Liver (tissue), 9 donors: ENCODE results near the gene ARIH2. TPM values are rescaled to one million over a fixed set of nuclear protein-coding genes. Genes with fewer than 3 reads are reported as not detected.

Experiments used
- DNase-seq: peaks from one replicate; pipeline ENCODE4 v3.0.0-alpha.2; 2017; ENCODE audit warnings: low spot score
- H3K27ac ChIP-seq, 2 donors: one replicate each; pipeline ENCODE4 v1.7.0; 2013; ENCODE audit warnings: inconsistent platforms in 2 of 2, low read length in 2 of 2, control low read depth in 1 of 2, low read depth in 1 of 2, mild to moderate bottlenecking in 1 of 2
- H3K27me3 ChIP-seq, 4 donors: one replicate each; pipeline versions ENCODE4 v1.6.1 to v1.7.0; 2013; ENCODE audit warnings: low read length in 3 of 4, inconsistent platforms in 1 of 4, mild to moderate bottlenecking in 1 of 4, moderate library complexity in 1 of 4; ENCODE audit not compliant: control insufficient read depth in 4 of 4, insufficient read depth in 4 of 4
- H3K36me3 ChIP-seq, 4 donors: one replicate each; pipeline versions ENCODE4 v1.6.1 to v1.7.0; 2013; ENCODE audit warnings: low read length in 3 of 4, mild to moderate bottlenecking in 3 of 4, low read depth in 1 of 4, moderate library complexity in 1 of 4; ENCODE audit not compliant: control insufficient read depth in 4 of 4, insufficient read depth in 3 of 4
- H3K4me1 ChIP-seq, 4 donors: one replicate each; pipeline versions ENCODE4 v1.6.1 to v1.7.0; 2013; ENCODE audit warnings: low read length in 3 of 4, mild to moderate bottlenecking in 3 of 4, moderate library complexity in 1 of 4; ENCODE audit not compliant: control insufficient read depth in 4 of 4, insufficient read depth in 4 of 4
- H3K4me3 ChIP-seq, 3 donors: one replicate each; pipeline versions ENCODE4 v1.6.1 to v1.7.0; 2013; ENCODE audit warnings: low read length in 3 of 3, control low read depth in 1 of 3, low read depth in 1 of 3, mild to moderate bottlenecking in 1 of 3
- H3K9ac ChIP-seq, 2 donors: one replicate each; pipeline ENCODE4 v1.7.0; 2013; ENCODE audit warnings: low read length in 2 of 2, mild to moderate bottlenecking in 2 of 2, moderate library complexity in 2 of 2, control low read depth in 1 of 2, low read depth in 1 of 2
- H3K9me3 ChIP-seq, 4 donors: one replicate each; pipeline versions ENCODE4 v1.6.1 to v1.7.0; 2013; ENCODE audit warnings: low read length in 3 of 4; ENCODE audit not compliant: control insufficient read depth in 4 of 4
- CTCF ChIP-seq: fragments of 150-350 bp; IDR thresholded peaks from 2 replicates; pipeline ENCODE4 v1.5.1; 2017; ENCODE audit warnings: improper control_type of control experiment, low read depth, low read length; ENCODE audit not compliant: missing input control
- EGR1 ChIP-seq, 2 donors: IDR thresholded peaks; 2 replicates each; pipeline ENCODE4 v1.6.1; 2016 to 2018; ENCODE audit warnings: antibody characterized with exemption in 2 of 2, low read depth in 2 of 2
- FOXA1 ChIP-seq: IDR thresholded peaks from 2 replicates; pipeline ENCODE4 v1.6.1; 2016; ENCODE audit warnings: antibody characterized with exemption
- FOXA2 ChIP-seq: IDR thresholded peaks from 2 replicates; pipeline ENCODE4 v1.6.1; 2016; ENCODE audit warnings: antibody characterized with exemption
- GABPA ChIP-seq, 2 donors: IDR thresholded peaks in 1 of 2; conservative IDR thresholded peaks in 1 of 2; 2 replicates each; pipeline ENCODE4 v1.6.1; 2016; ENCODE audit warnings: antibody characterized with exemption in 2 of 2, mild to moderate bottlenecking in 1 of 2, moderate library complexity in 1 of 2
- HNF4A ChIP-seq, 2 donors: conservative IDR thresholded peaks; 2 replicates each; pipeline ENCODE4 v1.6.1; 2016; ENCODE audit warnings: antibody characterized with exemption in 2 of 2, mild to moderate bottlenecking in 2 of 2
- HNF4G ChIP-seq: IDR thresholded peaks from 2 replicates; pipeline ENCODE4 v1.6.1; 2016; ENCODE audit warnings: antibody characterized with exemption
- JUND ChIP-seq, 2 donors: IDR thresholded peaks; 2 replicates each; pipeline ENCODE4 v1.6.1; 2016; ENCODE audit warnings: antibody characterized with exemption in 2 of 2
- MAX ChIP-seq: IDR thresholded peaks from 2 replicates; pipeline ENCODE4 v1.6.1; 2016; ENCODE audit warnings: antibody characterized with exemption
- NR2F2 ChIP-seq: IDR thresholded peaks from 2 replicates; pipeline ENCODE4 v1.6.1; 2016; ENCODE audit warnings: antibody characterized with exemption
- RAD21 ChIP-seq, 2 donors: IDR thresholded peaks; 2 replicates each; pipeline ENCODE4 v1.6.1; 2016; ENCODE audit warnings: antibody characterized with exemption in 2 of 2, mild to moderate bottlenecking in 2 of 2
- RXRA ChIP-seq, 2 donors: IDR thresholded peaks; 2 replicates each; pipeline ENCODE4 v1.6.1; 2017 to 2018; ENCODE audit warnings: antibody characterized with exemption in 2 of 2, mild to moderate bottlenecking in 1 of 2
- SP1 ChIP-seq: IDR thresholded peaks from 2 replicates; pipeline ENCODE4 v1.6.1; 2018; ENCODE audit warnings: antibody characterized with exemption, mild to moderate bottlenecking
- TAF1 ChIP-seq: conservative IDR thresholded peaks from 2 replicates; pipeline ENCODE4 v1.6.1; 2016; ENCODE audit warnings: antibody characterized with exemption, mild to moderate bottlenecking
- YY1 ChIP-seq: IDR thresholded peaks from 2 replicates; pipeline ENCODE4 v1.6.1; 2016; ENCODE audit warnings: antibody characterized with exemption, mild to moderate bottlenecking
- ZBTB33 ChIP-seq: IDR thresholded peaks from 2 replicates; pipeline ENCODE4 v1.6.1; 2016; ENCODE audit warnings: antibody characterized with exemption
- WGBS: extraction: QIAGEN DNeasy Blood & Tissue Kit; methylation state at CpG from one replicate; pipeline ENCODE4 v1.1.7; 2013; 5-methylcytosine and 5-hydroxymethylcytosine counted together
- polyA plus RNA-seq, 2 donors: library from polyadenylated mRNA; stranded (reverse) in 1 of 2; unstranded in 1 of 2; fragments of 200-250 nt in 1 of 2; fragments of >200 nt in 1 of 2; fragmentation: Nextera tagmentation in 1 of 2; extraction: Ambion mirVana in 1 of 2; gene quantifications; one replicate each; pipeline versions ENCODE4 v1.2.1 to v1.2.3, GENCODE V29; 2013 to 2015
- total RNA-seq, 2 donors: library from RNA; depleted of rRNA; stranded (reverse); fragments of >200 nt; gene quantifications; one replicate each; pipeline ENCODE4 v1.2.3, GENCODE V29; 2014
- TF ChIP-seq, protein P1 (sequence below): IDR thresholded peaks from 2 replicates; pipeline ENCODE4 v1.6.1; 2016; ENCODE audit warnings: antibody characterized with exemption
- TF ChIP-seq, protein P2 (sequence below): IDR thresholded peaks from 2 replicates; pipeline ENCODE4 v1.6.1; 2016; ENCODE audit warnings: antibody characterized with exemption, mild to moderate bottlenecking
- donor health status: healthy.
- donor health status: healthy.
- donor health status: healthy.
- donor health status: healthy.
- donor health status: healthy.

Gene ARIH2
- total and polyA plus RNA-seq, 4 donors = 24.8 to 63.5 (median 31.0) TPM

- H3K36me3 ChIP-seq = peaks cover 12 to 38% (median 28%) of the 10 kb centered on the region in 4 donors
- no peak overlapping the region for H3K4me3 ChIP-seq
- WGBS = 92% methylated on average over 2 of the region's 2 CpGs
- TF ChIP-seq, protein P1, sequence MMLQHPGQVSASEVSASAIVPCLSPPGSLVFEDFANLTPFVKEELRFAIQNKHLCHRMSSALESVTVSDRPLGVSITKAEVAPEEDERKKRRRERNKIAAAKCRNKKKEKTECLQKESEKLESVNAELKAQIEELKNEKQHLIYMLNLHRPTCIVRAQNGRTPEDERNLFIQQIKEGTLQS = no peak
- TF ChIP-seq FOXA2 = no peak
- DNase-seq = no peak
- H3K4me1 ChIP-seq = no peaks in the 10 kb centered on the region
- no peak overlapping the region for H3K27ac ChIP-seq
- no peak overlapping the region for H3K9ac ChIP-seq
- H3K9me3 ChIP-seq = no peaks in the 10 kb centered on the region
- H3K27me3 ChIP-seq = no peaks in the 10 kb centered on the region
These were observed 44.9 kb downstream of the ARIH2 start for GRCh38 chr3:48963591-48963990.

DNA sequence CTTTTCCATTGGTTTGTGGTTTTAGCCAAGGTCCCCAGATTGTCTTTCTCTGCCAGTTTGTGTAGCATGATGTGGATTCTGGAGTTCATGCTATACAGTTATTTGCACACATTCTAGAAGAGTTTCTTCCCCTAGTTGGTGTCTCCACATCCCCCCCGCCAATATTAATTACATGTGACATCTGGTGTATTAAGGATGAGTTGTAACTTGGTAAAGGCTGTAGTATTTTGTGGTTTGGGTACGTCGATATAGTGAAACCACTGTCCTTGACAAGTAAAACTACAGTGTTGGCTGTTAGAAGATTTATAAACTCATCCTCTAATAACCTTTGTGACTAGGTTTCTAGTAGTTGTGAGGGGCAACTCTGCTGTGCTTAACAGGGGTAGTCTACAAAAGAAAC lies 47.7 kb downstream of the ARIH2 start:
- TF ChIP-seq EGR1 (IDR thresholded peaks at IDR 0.05; ENCODE audit: low read depth in 2 of 2) (no peak), RAD21 (IDR thresholded peaks at IDR 0.05) (no peak)
- DNase-seq = no peak
- Histone ChIP-seq H3K9me3 (no peaks in the 10 kb centered on the region), H3K4me1 (no peaks in the 10 kb centered on the region), H3K36me3 (peaks cover 22 to 57% (median 45%) of the 10 kb centered on the region in 4 donors), H3K4me3 (no peak overlapping the region), H3K9ac (no peak overlapping the region), H3K27me3 (no peaks in the 10 kb centered on the region), H3K27ac (no peak overlapping the region)
- WGBS = 88% methylated on average over 3 of the region's 3 CpGs

DNA sequence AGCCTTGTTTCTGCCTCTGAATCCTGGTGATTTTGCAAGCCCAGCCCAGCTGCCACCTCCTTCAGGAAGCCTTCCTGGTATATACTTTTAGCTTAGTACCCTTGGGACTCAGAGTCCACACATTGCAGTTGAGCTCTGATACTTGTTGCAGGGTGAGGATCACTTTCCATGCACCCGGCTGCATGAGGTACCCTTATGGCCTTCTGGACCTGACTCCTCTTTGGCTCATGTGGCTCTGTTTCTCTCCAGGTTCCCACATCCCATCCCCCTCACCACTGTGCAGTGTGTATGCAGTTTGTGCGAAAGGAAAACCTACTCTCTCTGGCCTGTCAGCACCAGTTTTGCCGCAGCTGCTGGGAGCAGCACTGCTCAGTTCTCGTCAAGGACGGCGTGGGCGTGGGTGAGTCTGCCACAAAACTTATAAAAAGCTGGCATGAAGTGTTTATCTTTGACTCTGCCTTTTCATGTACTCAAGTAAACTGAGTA lies 48.3 kb downstream of the ARIH2 start:
- Histone ChIP-seq H3K36me3 (peaks cover 23 to 62% (median 49%) of the 10 kb centered on the region in 4 donors), H3K4me3 (no peak overlapping the region), H3K27ac (no peak overlapping the region), H3K4me1 (no peaks in the 10 kb centered on the region), H3K9me3 (no peaks in the 10 kb centered on the region), H3K27me3 (no peaks in the 10 kb centered on the region), H3K9ac (no peak overlapping the region)
- TF ChIP-seq FOXA1 (no peak), TAF1 (no peak), CTCF (no peak), HNF4A (conservative IDR thresholded peaks at IDR 0.05) (no peak), ZBTB33 (no peak), SP1 (no peak), RAD21 (IDR thresholded peaks at IDR 0.05) (no peak), FOXA2 (no peak), YY1 (no peak), JUND (IDR thresholded peaks at IDR 0.05) (no peak), HNF4G (no peak), RXRA (IDR thresholded peaks at IDR 0.05) (no peak), NR2F2 (no peak), GABPA (IDR thresholded peaks at IDR 0.05 in 1 of 2, conservative IDR thresholded peaks at IDR 0.05 in 1 of 2) (no peak), MAX (no peak)
- TF ChIP-seq, protein P1 = no peak
- TF ChIP-seq, protein P2, sequence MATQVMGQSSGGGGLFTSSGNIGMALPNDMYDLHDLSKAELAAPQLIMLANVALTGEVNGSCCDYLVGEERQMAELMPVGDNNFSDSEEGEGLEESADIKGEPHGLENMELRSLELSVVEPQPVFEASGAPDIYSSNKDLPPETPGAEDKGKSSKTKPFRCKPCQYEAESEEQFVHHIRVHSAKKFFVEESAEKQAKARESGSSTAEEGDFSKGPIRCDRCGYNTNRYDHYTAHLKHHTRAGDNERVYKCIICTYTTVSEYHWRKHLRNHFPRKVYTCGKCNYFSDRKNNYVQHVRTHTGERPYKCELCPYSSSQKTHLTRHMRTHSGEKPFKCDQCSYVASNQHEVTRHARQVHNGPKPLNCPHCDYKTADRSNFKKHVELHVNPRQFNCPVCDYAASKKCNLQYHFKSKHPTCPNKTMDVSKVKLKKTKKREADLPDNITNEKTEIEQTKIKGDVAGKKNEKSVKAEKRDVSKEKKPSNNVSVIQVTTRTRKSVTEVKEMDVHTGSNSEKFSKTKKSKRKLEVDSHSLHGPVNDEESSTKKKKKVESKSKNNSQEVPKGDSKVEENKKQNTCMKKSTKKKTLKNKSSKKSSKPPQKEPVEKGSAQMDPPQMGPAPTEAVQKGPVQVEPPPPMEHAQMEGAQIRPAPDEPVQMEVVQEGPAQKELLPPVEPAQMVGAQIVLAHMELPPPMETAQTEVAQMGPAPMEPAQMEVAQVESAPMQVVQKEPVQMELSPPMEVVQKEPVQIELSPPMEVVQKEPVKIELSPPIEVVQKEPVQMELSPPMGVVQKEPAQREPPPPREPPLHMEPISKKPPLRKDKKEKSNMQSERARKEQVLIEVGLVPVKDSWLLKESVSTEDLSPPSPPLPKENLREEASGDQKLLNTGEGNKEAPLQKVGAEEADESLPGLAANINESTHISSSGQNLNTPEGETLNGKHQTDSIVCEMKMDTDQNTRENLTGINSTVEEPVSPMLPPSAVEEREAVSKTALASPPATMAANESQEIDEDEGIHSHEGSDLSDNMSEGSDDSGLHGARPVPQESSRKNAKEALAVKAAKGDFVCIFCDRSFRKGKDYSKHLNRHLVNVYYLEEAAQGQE = no peak
- no peak for DNase-seq
- WGBS = 87% methylated on average over 7 of the region's 7 CpGs
